ENCODE measurements around the gene PIGQ.

The PIGQ gene

DNA sequence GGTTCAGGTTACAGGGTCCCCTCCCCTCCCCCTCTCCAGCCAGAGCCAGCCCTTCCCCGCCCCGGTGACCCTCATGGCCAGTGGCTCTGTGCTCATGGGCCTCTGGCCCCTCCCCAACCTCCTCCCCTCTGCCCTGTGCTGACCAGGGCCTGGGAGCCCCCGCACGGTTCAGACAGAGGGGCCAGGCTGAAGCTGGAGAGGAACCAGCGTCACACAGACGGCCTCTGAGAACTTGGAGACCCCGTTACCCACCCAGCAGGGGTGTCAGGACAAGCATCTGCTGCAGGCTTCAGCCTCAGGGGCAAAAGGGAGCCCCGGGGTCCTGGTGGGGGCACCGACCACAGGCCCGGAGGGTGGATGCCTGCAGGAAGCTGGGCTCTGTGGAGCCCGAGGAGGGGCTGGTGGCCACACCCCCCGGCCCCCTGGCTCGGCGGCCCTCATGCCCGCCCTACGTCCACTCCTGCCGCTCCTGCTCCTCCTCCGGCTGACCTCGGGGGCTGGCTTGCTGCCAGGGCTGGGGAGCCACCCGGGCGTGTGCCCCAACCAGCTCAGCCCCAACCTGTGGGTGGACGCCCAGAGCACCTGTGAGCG is 61.1 kb downstream of the PIGQ start, which contains the start of gene WFIKKN1:
Gene WFIKKN1 (plus strand): TSS at position 171 of the 591 bp plus-strand sequence. CDS start 269 bp downstream, at position 440.
- no peak for DNase-seq

GRCh38 chr16:631808-632358 is 62.1 kb downstream of the PIGQ start:
- DNase-seq = no peak

DNA sequence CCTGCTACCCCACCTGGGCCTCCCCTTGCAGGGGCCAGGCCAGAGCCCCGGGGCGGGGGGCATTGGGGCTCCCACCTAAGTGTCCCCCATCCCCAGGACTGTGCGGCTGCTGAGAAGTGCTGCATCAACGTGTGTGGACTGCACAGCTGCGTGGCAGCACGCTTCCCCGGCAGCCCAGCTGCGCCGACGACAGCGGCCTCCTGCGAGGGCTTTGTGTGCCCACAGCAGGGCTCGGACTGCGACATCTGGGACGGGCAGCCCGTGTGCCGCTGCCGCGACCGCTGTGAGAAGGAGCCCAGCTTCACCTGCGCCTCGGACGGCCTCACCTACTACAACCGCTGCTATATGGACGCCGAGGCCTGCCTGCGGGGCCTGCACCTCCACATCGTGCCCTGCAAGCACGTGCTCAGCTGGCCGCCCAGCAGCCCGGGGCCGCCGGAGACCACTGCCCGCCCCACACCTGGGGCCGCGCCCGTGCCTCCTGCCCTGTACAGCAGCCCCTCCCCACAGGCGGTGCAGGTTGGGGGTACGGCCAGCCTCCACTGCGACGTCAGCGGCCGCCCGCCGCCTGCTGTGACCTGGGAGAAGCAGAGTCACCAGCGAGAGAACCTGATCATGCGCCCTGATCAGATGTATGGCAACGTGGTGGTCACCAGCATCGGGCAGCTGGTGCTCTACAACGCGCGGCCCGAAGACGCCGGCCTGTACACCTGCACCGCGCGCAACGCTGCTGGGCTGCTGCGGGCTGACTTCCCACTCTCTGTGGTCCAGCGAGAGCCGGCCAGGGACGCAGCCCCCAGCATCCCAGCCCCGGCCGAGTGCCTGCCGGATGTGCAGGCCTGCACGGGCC is 62.9 kb downstream of the PIGQ start:
- no peak for DNase-seq

- DNase-seq = no peak
These were observed 63.7 kb downstream of the PIGQ start for GRCh38 chr16:633336-634050.

All from NCI-H1092 treated with DMSO at 0.1 percent for 48 hours (cell line).